ENCODE measurements around the gene RNF213. TPM values are rescaled to one million over a fixed set of nuclear protein-coding genes. Genes with fewer than 3 reads are reported as not detected.

Gene RNF213
- total and polyA plus RNA-seq, 9 donors = 21.5 to 89.1 (median 50.8) TPM

- H3K4me3 ChIP-seq = no peak overlapping the region
- H3K36me3 ChIP-seq = no peaks in the 10 kb centered on the region
- no peaks in the 10 kb centered on the region for H3K27me3 ChIP-seq
- H3K27ac ChIP-seq = peak overlapping the region in 1 of 2 donors; percentile 36
- TF ChIP-seq EP300 (IDR thresholded peaks at IDR 0.05) (no peak), POLR2A (IDR thresholded peaks at IDR 0.05) (no peak), CTCF (IDR thresholded peaks at IDR 0.05) (no peak)
- DNase-seq = no peak
- intact Hi-C loops (cut with DNase I) = loop anchor here in 1 of 4 donors (10.0 kb wide), 1 partner anchor 168 kb away; no protein-coding TSS in a partner anchor
- H3K4me1 ChIP-seq (ENCODE audit: insufficient read depth) = peaks cover 12% of the 10 kb centered on the region
- 52 to 58% (median 53%) methylated on average over 12 of the region's 12 CpGs for WGBS, 3 donors
- no peaks in the 10 kb centered on the region for H3K9me3 ChIP-seq
These were observed 102.5 kb downstream of the RNF213 start for GRCh38 chr17:80363120-80363515.

DNA sequence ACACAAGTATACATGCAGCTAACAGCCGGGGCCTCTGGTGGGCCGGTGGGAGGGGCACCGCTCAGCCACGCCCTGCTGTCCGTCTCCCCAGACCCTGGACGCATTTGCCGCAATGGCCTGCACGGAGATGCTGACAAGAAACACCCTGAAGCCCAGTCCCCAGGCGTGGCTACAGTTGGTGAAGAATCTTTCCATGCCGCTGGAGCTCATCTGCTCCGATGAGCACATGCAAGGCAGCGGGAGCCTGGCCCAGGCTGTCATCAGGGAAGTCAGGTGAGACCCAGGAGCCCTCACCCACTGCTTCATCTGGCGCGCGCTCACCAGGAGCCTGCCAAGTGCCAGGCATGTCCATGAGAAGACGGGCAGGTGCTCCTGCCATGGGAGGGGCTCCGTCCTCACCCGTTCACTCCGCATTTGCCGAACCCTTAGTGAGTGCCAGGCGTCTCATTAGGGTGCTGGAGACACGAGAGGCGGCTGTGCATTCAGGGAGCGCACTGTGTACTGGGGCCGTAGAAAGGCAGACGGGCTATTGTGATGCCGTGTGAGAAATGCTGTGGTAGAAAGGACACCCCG is 103.0 kb downstream of the RNF213 start:
- 89 to 93% (median 92%) methylated on average over 28 of the region's 28 CpGs for WGBS, 3 donors
- no peak overlapping the region for H3K4me3 ChIP-seq
- H3K27ac ChIP-seq = peak overlapping the region in 1 of 2 donors; percentile 36
- TF ChIP-seq POLR2A (IDR thresholded peaks at IDR 0.05) (no peak), EP300 (IDR thresholded peaks at IDR 0.05) (no peak), CTCF (IDR thresholded peaks at IDR 0.05) (no peak)
- intact Hi-C loops (cut with DNase I) = loop anchor here in 1 of 4 donors (10.0 kb wide), 1 partner anchor 169 kb away; no protein-coding TSS in a partner anchor
- peaks cover 12% of the 10 kb centered on the region for H3K4me1 ChIP-seq (ENCODE audit: insufficient read depth)
- H3K36me3 ChIP-seq = no peaks in the 10 kb centered on the region
- H3K9me3 ChIP-seq = no peaks in the 10 kb centered on the region
- no peaks in the 10 kb centered on the region for H3K27me3 ChIP-seq
- peak in 1 of 5 donors; percentile 44 for DNase-seq

DNA sequence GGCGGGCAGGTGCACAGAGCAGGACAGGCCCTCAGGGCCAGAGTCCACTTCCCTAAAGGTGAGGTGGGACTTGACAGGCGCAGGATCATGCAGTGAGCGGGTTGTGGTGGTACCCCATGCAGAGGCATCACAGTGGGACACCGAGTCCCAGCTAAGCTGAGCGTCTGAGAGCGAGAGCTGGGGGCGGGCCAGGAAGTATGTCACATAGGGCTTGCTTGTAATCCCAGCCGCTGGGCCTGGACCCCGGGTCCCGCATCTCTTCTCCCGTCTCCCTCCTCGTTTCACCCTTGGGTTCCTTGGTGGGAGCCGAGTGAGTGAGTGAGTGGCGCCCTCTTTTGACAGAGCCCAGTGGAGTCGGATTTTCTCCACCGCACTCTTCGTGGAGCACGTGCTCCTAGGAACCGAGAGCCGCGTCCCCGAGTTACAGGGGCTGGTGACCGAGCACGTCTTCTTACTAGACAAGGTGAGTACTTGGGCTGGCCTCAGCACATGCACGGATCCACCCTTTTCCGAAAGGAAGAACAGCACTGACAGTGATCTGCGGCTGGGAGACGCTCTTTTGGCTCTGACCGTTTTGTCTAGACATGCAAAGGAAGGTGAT is 103.5 kb downstream of the RNF213 start:
- H3K4me1 ChIP-seq (ENCODE audit: insufficient read depth) = peaks cover 12% of the 10 kb centered on the region
- 75 to 81% (median 78%) methylated on average over 29 of the region's 29 CpGs for WGBS, 3 donors
- intact Hi-C loops (cut with DNase I) = loop anchor here in 1 of 4 donors (10.0 kb wide), 1 partner anchor 169 kb away; no protein-coding TSS in a partner anchor
- no peak overlapping the region for H3K4me3 ChIP-seq
- no peaks in the 10 kb centered on the region for H3K36me3 ChIP-seq
- H3K27me3 ChIP-seq = no peaks in the 10 kb centered on the region
- TF ChIP-seq CTCF (IDR thresholded peaks at IDR 0.05) = no peak
- no peak for TF ChIP-seq POLR2A (IDR thresholded peaks at IDR 0.05)
- TF ChIP-seq EP300 (IDR thresholded peaks at IDR 0.05) = no peak
- DNase-seq = peak in 3 of 5 donors; percentile 40 to 55 (median 46)
- no peak overlapping the region for H3K27ac ChIP-seq
- no peaks in the 10 kb centered on the region for H3K9me3 ChIP-seq

- Histone ChIP-seq H3K27me3 (no peaks in the 10 kb centered on the region), H3K4me3 (no peak overlapping the region), H3K9me3 (no peaks in the 10 kb centered on the region), H3K4me1 (ENCODE audit: insufficient read depth) (peaks cover 11% of the 10 kb centered on the region), H3K36me3 (no peaks in the 10 kb centered on the region), H3K27ac (no peak overlapping the region)
- WGBS, 3 donors = 84 to 86% (median 85%) methylated on average over 29 of the region's 29 CpGs
- TF ChIP-seq POLR2A (IDR thresholded peaks at IDR 0.05) (no peak), CTCF (IDR thresholded peaks at IDR 0.05) (no peak), EP300 (IDR thresholded peaks at IDR 0.05) (no peak)
- DNase-seq = peak in 1 of 5 donors; percentile 16
- intact Hi-C loops (cut with DNase I) = loop anchor here in 1 of 4 donors (10.0 kb wide), 1 partner anchor 170 kb away; no protein-coding TSS in a partner anchor
These were observed 104.6 kb downstream of the RNF213 start for GRCh38 chr17:80365001-80365965.
